Psoas muscle (tissue), 8 donors: ENCODE results near the gene CDC42EP3. TPM values are rescaled to one million over a fixed set of nuclear protein-coding genes. Genes with fewer than 3 reads are reported as not detected.

Experiments
- ATAC-seq, 4 donors: fragments of 200-7000 bp; cut with Tn5 transposase; one replicate each; pipeline ENCODE4 v1.9.1; 2020; ENCODE audit warnings: moderate library complexity in 3 of 4, mild to moderate bottlenecking in 2 of 4
- DNase-seq, 2 donors: peaks; one replicate each; pipeline ENCODE4 v3.0.0-alpha.2; 2020
- H3K27ac ChIP-seq: fragments of 200-600 bp; one replicate; pipeline ENCODE4 v1.8.0; 2022
- H3K27me3 ChIP-seq, 3 donors: fragments of 200-600 bp in 1 of 3; one replicate each; pipeline versions ENCODE4 v1.6.1 to v1.8.0; 2013 to 2022; ENCODE audit warnings: low read length in 2 of 3, mild to moderate bottlenecking in 2 of 3, moderate library complexity in 1 of 3; ENCODE audit not compliant: insufficient read depth in 3 of 3
- H3K36me3 ChIP-seq, 2 donors: fragments of 200-600 bp in 1 of 2; one replicate each; pipeline versions ENCODE4 v1.6.1 to v1.8.0; 2013 to 2022; ENCODE audit warnings: low read depth in 1 of 2, mild to moderate bottlenecking in 1 of 2, moderate library complexity in 1 of 2; ENCODE audit not compliant: insufficient read depth in 1 of 2
- H3K4me1 ChIP-seq: fragments of 200-600 bp; one replicate; pipeline ENCODE4 v1.8.0; 2022
- H3K4me3 ChIP-seq: fragments of 200-600 bp; one replicate; pipeline ENCODE4 v1.8.0; 2022; ENCODE audit warnings: mild to moderate bottlenecking
- H3K9me3 ChIP-seq: fragments of 200-600 bp; one replicate; pipeline ENCODE4 v1.8.0; 2022
- CTCF ChIP-seq: fragments of 200-600 bp; IDR thresholded peaks from one replicate; pipeline ENCODE4 v1.8.0; 2022; ENCODE audit warnings: antibody characterized with exemption
- WGBS, 3 donors: extraction: QIAGEN DNeasy Blood & Tissue Kit; methylation state at CpG; one replicate each; pipeline versions ENCODE4 v1.1.6 to v1.1.7; 2013; 5-methylcytosine and 5-hydroxymethylcytosine counted together
- intact Hi-C, 2 donors: fragments of 100-400 bp; cut with DNase I; formaldehyde crosslinking; loops; one replicate each; pipeline versions ENCODE4 v1.11.0 to v1.14.2; 2022
- polyA plus RNA-seq, 3 donors: library from polyadenylated mRNA; stranded (reverse); fragments of 200-250 nt; gene quantifications; one replicate each; pipeline ENCODE4 v1.2.3, GENCODE V29; 2013
- total RNA-seq, 4 donors: library from RNA; stranded (reverse); fragmentation: NEBNext Ultra II Directional in 2 of 4; extraction: Animal tissue kit (Norgen Biotek cat#: 25700) in 2 of 4; gene quantifications; one replicate each; pipeline versions ENCODE4 v1.2.1 to v1.2.4, GENCODE V29; 2021 to 2023
- donor health status: healthy with polysubstance abuse.
- donor health status: DM: no; HTN: no; CAD: no; lungs with moderate emphysema.
- donor health status: Bipolar disorder and iron deficiency.
- donor health status: healthy.
- donor health status: DM: yes; HTN: yes; CAD: no.
- donor health status: DM: no; HTN: no; CAD: no.
- donor health status: DM: no; HTN: no; CAD: no.
- donor health status: DM: yes; HTN: yes; CAD: no.

CDC42EP3 gene
- total and polyA plus RNA-seq, 7 donors = 8.8 to 174 (median 50.9) TPM

- intact Hi-C loops = no loop called here
- Histone ChIP-seq H3K27me3 (no peaks in the 10 kb centered on the region), H3K4me3 (no peak overlapping the region), H3K36me3 (no peaks in the 10 kb centered on the region), H3K9me3 (no peaks in the 10 kb centered on the region), H3K27ac (peak overlapping the region; percentile 17), H3K4me1 (peaks cover 26% of the 10 kb centered on the region)
- DNase-seq = no peak
- no peak for ATAC-seq
- no peak for TF ChIP-seq CTCF
- 64 to 86% (median 82%) methylated on average over 1 of the region's 1 CpG for WGBS, 3 donors
Observed at GRCh38 chr2:37633234-37633633, 38.2 kb downstream of the CDC42EP3 start.

- TF ChIP-seq CTCF = no peak
- Histone ChIP-seq H3K4me3 (no peak overlapping the region), H3K9me3 (no peaks in the 10 kb centered on the region), H3K27ac (peak overlapping the region; percentile 74), H3K27me3 (no peaks in the 10 kb centered on the region), H3K4me1 (peaks cover 35% of the 10 kb centered on the region), H3K36me3 (no peaks in the 10 kb centered on the region)
- DNase-seq (no peak), ATAC-seq (no peak)
- WGBS, 3 donors = 74 to 98% (median 98%) methylated on average over 2 of the region's 2 CpGs
- intact Hi-C loops = no loop called here
Observed at GRCh38 chr2:37632310-37632709, 39.1 kb downstream of the CDC42EP3 start.

- ATAC-seq = peak; percentile 81 to 85 (median 82)
- H3K4me1 ChIP-seq = peaks cover 36% of the 10 kb centered on the region
Observed at GRCh38 chr2:37631698-37632097, 39.7 kb downstream of the CDC42EP3 start.

GRCh38 chr2:37631292-37631691 lies 40.1 kb downstream of the CDC42EP3 start:
- intact Hi-C loops = loop anchor here in 1 of 2 donors (1.0 kb wide), 1 partner anchor 41 kb away; no protein-coding TSS in a partner anchor
- ATAC-seq (peak; percentile 84 to 92 (median 90)), DNase-seq (no peak)
- Histone ChIP-seq H3K36me3 (no peaks in the 10 kb centered on the region), H3K4me1 (peaks cover 40% of the 10 kb centered on the region), H3K27ac (peak overlapping the region; percentile 74), H3K4me3 (peak overlapping the region; percentile 31), H3K9me3 (no peaks in the 10 kb centered on the region), H3K27me3 (no peaks in the 10 kb centered on the region)
- TF ChIP-seq CTCF = no peak
- WGBS, 3 donors = 26 to 36% (median 34%) methylated on average over 2 of the region's 2 CpGs

More at GRCh38 chr2:37631698-37632097, 39.7 kb downstream of the CDC42EP3 start:
- intact Hi-C loops = loop anchor here in 1 of 2 donors (1.0 kb wide), 1 partner anchor 41 kb away; no protein-coding TSS in a partner anchor
- WGBS, 3 donors = 36 to 61% (median 40%) methylated on average over 4 of the region's 4 CpGs
- TF ChIP-seq CTCF = no peak
- H3K27me3 ChIP-seq = no peaks in the 10 kb centered on the region
- H3K36me3 ChIP-seq = no peaks in the 10 kb centered on the region
- no peak for DNase-seq
- H3K4me3 ChIP-seq = no peak overlapping the region
- no peaks in the 10 kb centered on the region for H3K9me3 ChIP-seq
- H3K27ac ChIP-seq = peak overlapping the region; percentile 74

- TF ChIP-seq CTCF = no peak
- H3K4me3 ChIP-seq = peak overlapping the region; percentile 31
- no peaks in the 10 kb centered on the region for H3K36me3 ChIP-seq
- ATAC-seq (peak in 1 of 4 donors; percentile 26), DNase-seq (no peak)
- H3K9me3 ChIP-seq = no peaks in the 10 kb centered on the region
- 41 to 61% (median 43%) methylated on average over 4 of the region's 4 CpGs for WGBS, 3 donors
- intact Hi-C loops = loop anchor here in 1 of 2 donors (1.0 kb wide), 1 partner anchor 40 kb away; no protein-coding TSS in a partner anchor
- H3K27ac ChIP-seq = peak overlapping the region; percentile 74
- no peaks in the 10 kb centered on the region for H3K27me3 ChIP-seq
- H3K4me1 ChIP-seq = peaks cover 46% of the 10 kb centered on the region
Observed at GRCh38 chr2:37630776-37631175, 40.7 kb downstream of the CDC42EP3 start.
